ENCODE results near the gene NTMT1. TPM values are rescaled to one million over a fixed set of nuclear protein-coding genes. Genes with fewer than 3 reads are reported as not detected.

Gene NTMT1
- total and polyA plus RNA-seq, 9 of the 15 experiments (the other 6 are each of a cell fraction or from before 2014, with no cell fraction given) = 42.1 to 116 (median 74.7) TPM

DNA sequence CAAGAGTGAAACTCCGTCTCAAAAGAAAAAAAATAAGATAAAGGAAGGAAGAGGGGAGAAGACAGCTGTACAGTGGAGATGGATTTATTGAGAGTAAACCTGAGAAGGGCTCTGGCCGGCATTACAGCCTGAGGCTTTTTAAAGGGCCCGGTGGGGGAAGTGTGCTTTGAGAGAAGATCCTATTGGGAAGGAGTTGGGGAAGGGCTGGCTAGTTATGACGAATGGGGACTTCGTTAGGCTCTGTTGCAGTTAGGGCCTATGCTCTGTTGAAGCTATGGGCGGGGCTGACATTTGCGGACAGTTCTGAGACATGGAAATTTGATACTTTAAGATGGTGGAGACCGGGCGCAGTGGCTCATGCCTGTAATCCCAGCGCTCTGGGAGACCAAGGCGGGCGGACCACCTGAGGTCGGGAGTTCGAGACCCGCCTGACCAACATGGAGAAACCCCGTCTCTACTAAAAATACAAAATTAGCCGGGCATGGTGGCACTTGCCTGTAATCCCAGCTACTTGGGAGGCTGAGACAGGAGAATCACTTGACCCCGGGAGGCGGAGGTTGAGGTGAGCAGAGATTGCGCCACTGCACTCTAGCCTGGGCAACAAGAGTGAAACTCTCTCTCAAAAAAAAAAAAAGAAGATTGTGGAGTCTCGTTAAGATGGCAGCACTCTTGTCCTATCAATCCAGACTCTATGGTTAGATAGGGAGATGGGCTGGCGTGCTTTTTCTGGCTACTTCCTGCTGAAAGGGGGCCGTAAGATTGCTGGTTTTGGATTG lies 38.3 kb upstream of the NTMT1 start (continued):
- TF ChIP-seq, protein P1, sequence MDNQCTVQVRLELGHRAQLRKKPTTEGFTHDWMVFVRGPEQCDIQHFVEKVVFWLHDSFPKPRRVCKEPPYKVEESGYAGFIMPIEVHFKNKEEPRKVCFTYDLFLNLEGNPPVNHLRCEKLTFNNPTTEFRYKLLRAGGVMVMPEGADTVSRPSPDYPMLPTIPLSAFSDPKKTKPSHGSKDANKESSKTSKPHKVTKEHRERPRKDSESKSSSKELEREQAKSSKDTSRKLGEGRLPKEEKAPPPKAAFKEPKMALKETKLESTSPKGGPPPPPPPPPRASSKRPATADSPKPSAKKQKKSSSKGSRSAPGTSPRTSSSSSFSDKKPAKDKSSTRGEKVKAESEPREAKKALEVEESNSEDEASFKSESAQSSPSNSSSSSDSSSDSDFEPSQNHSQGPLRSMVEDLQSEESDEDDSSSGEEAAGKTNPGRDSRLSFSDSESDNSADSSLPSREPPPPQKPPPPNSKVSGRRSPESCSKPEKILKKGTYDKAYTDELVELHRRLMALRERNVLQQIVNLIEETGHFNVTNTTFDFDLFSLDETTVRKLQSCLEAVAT (IDR thresholded peaks at IDR 0.05) = peak in 1 of 2 experiments; percentile 21; a peak in 1 of 4 replicates
- TF ChIP-seq SOX6 (IDR thresholded peaks at IDR 0.05) (peak; percentile 58; the same call in 1 of the 2 replicates), CTBP1 (IDR thresholded peaks at IDR 0.05; ENCODE audit: borderline replicate concordance) (peak; percentile 49; the same call in 1 of the 2 replicates), GTF2A2 (tag; IDR thresholded peaks at IDR 0.05) (peak; percentile 82), ZC3H11A (IDR thresholded peaks at IDR 0.05; ENCODE audit: low read depth, low read length) (no peak), L3MBTL2 (IDR thresholded peaks at IDR 0.05) (peak; percentile 64), KDM1A (IDR thresholded peaks at IDR 0.05) (peak; percentile 53 to 79; a peak in 3 of 4 replicates), ARID1B (IDR thresholded peaks at IDR 0.05) (peak; percentile 49; the same call in 1 of the 2 replicates), RFX7 (CRISPR knock-in tag; IDR thresholded peaks at IDR 0.05) (no peak), SETDB1 (IDR thresholded peaks at IDR 0.05; ENCODE audit: low read length) (no peak), NFE2 (IDR thresholded peaks at IDR 0.05; ENCODE audit: low read depth) (no peak), ZKSCAN3 (CRISPR knock-in tag; IDR thresholded peaks at IDR 0.05) (no peak), TAL1 (IDR thresholded peaks at IDR 0.05) (0 out of 2 replicates have a peak, but pooled peaks have one; percentile 0), MYC (IDR thresholded peaks at IDR 0.05; ENCODE audit: low read depth, low read length) (no peak; the same call in 1 of the 2 replicates), MYC (CRISPR knock-in tag; IDR thresholded peaks at IDR 0.05; ENCODE audit: borderline replicate concordance, low read depth) (no peak), CBFA2T2 (conservative IDR thresholded peaks at IDR 0.05) (no peak)
- TF ChIP-seq, protein P2, sequence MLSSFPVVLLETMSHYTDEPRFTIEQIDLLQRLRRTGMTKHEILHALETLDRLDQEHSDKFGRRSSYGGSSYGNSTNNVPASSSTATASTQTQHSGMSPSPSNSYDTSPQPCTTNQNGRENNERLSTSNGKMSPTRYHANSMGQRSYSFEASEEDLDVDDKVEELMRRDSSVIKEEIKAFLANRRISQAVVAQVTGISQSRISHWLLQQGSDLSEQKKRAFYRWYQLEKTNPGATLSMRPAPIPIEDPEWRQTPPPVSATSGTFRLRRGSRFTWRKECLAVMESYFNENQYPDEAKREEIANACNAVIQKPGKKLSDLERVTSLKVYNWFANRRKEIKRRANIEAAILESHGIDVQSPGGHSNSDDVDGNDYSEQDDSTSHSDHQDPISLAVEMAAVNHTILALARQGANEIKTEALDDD (IDR thresholded peaks at IDR 0.05) = peak; percentile 95
- TF ChIP-seq, protein P3, sequence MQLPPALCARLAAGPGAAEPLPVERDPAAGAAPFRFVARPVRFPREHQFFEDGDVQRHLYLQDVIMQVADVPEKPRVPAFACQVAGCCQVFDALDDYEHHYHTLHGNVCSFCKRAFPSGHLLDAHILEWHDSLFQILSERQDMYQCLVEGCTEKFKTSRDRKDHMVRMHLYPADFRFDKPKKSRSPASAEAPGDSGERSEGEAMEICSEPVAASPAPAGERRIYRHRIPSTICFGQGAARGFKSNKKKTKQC (CRISPR knock-in tag; IDR thresholded peaks at IDR 0.05) = no peak
- TF ChIP-seq, protein P4, sequence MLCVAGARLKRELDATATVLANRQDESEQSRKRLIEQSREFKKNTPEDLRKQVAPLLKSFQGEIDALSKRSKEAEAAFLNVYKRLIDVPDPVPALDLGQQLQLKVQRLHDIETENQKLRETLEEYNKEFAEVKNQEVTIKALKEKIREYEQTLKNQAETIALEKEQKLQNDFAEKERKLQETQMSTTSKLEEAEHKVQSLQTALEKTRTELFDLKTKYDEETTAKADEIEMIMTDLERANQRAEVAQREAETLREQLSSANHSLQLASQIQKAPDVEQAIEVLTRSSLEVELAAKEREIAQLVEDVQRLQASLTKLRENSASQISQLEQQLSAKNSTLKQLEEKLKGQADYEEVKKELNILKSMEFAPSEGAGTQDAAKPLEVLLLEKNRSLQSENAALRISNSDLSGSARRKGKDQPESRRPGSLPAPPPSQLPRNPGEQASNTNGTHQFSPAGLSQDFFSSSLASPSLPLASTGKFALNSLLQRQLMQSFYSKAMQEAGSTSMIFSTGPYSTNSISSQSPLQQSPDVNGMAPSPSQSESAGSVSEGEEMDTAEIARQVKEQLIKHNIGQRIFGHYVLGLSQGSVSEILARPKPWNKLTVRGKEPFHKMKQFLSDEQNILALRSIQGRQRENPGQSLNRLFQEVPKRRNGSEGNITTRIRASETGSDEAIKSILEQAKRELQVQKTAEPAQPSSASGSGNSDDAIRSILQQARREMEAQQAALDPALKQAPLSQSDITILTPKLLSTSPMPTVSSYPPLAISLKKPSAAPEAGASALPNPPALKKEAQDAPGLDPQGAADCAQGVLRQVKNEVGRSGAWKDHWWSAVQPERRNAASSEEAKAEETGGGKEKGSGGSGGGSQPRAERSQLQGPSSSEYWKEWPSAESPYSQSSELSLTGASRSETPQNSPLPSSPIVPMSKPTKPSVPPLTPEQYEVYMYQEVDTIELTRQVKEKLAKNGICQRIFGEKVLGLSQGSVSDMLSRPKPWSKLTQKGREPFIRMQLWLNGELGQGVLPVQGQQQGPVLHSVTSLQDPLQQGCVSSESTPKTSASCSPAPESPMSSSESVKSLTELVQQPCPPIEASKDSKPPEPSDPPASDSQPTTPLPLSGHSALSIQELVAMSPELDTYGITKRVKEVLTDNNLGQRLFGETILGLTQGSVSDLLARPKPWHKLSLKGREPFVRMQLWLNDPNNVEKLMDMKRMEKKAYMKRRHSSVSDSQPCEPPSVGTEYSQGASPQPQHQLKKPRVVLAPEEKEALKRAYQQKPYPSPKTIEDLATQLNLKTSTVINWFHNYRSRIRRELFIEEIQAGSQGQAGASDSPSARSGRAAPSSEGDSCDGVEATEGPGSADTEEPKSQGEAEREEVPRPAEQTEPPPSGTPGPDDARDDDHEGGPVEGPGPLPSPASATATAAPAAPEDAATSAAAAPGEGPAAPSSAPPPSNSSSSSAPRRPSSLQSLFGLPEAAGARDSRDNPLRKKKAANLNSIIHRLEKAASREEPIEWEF (CRISPR knock-in tag; IDR thresholded peaks at IDR 0.05) = 0 out of 2 replicates have a peak, but pooled peaks have one; percentile 61
- TF ChIP-seq, protein P5, sequence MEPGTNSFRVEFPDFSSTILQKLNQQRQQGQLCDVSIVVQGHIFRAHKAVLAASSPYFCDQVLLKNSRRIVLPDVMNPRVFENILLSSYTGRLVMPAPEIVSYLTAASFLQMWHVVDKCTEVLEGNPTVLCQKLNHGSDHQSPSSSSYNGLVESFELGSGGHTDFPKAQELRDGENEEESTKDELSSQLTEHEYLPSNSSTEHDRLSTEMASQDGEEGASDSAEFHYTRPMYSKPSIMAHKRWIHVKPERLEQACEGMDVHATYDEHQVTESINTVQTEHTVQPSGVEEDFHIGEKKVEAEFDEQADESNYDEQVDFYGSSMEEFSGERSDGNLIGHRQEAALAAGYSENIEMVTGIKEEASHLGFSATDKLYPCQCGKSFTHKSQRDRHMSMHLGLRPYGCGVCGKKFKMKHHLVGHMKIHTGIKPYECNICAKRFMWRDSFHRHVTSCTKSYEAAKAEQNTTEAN (CRISPR knock-in tag; IDR thresholded peaks at IDR 0.05) = no peak

Measured in K562 (cell line).